H1 (cell line): ENCODE data around the gene SLC1A2. TPM values are rescaled to one million over a fixed set of nuclear protein-coding genes. Genes with fewer than 3 reads are reported as not detected.

Experiments
- CTCF ChIA-PET: fragments of 300-600 bp; sonication (Branson Sonifier 250); formaldehyde crosslinking; loops from one replicate; lab custom pipeline; 2021; ENCODE audit not compliant: partially characterized antibody; lab: Charles Lee
- POLR2A ChIA-PET: fragments of 300-600 bp; sonication (Branson Sonifier 250); formaldehyde crosslinking; loops from one replicate; lab custom pipeline; 2021; ENCODE audit warnings: inconsistent platforms; ENCODE audit not compliant: partially characterized antibody; lab: Charles Lee
- DNase-seq, 2 experiments: peaks; one replicate each; pipeline versions ENCODE4 v3.0.0 to v3.0.0-alpha.2; 2010 to 2022; ENCODE audit warnings: low spot score in 2 of 2, low read depth in 1 of 2, mixed read lengths in 1 of 2
- FAIRE-seq: peaks from 2 replicates; lab custom pipeline; 2011; peaks lifted over from hg19 to GRCh38; lab: Jason Lieb, UNC
- H2AFZ ChIP-seq: 2 replicates; pipeline ENCODE4 v1.8.1; 2012; ENCODE audit warnings: low read length, inconsistent platforms
- H2AK5ac ChIP-seq: 2 replicates; pipeline ENCODE4 v1.6.1; 2013; ENCODE audit warnings: low read depth, low read length
- H2BK120ac ChIP-seq: replicated peaks from 2 replicates; pipeline ENCODE3; 2013; ENCODE audit warnings: low read depth, low read length, inconsistent platforms
- H2BK12ac ChIP-seq: 2 replicates; pipeline ENCODE4 v1.6.1; 2013; ENCODE audit warnings: low read depth, low read length
- H2BK15ac ChIP-seq: 2 replicates; pipeline ENCODE4 v1.6.1; 2013; ENCODE audit warnings: low read length
- H2BK20ac ChIP-seq: 2 replicates; pipeline ENCODE4 v1.6.1; 2013; ENCODE audit warnings: low read length
- H2BK5ac ChIP-seq: 2 replicates; pipeline ENCODE4 v1.6.1; 2013; ENCODE audit warnings: low read depth, low read length
- H3K14ac ChIP-seq: 2 replicates; pipeline ENCODE4 v1.6.1; 2013; ENCODE audit warnings: inconsistent platforms; ENCODE audit not compliant: insufficient read length
- H3K18ac ChIP-seq: 2 replicates; pipeline ENCODE4 v1.6.1; 2013; ENCODE audit warnings: low read length; ENCODE audit errors: extremely low read depth
- H3K23ac ChIP-seq: 2 replicates; pipeline ENCODE4 v1.6.1; 2013; ENCODE audit warnings: inconsistent platforms; ENCODE audit not compliant: insufficient read length
- H3K23me2 ChIP-seq: 2 replicates; pipeline ENCODE4 v1.6.1; 2013; ENCODE audit warnings: low read depth, low read length
- H3K27ac ChIP-seq: 2 replicates; pipeline ENCODE4 v1.6.1; 2011; ENCODE audit warnings: low read depth, low read length, inconsistent platforms
- H3K27me3 ChIP-seq, 4 experiments: replicated peaks in 1 of 4; 1 replicate in 1 of 4; 2 replicates in 3 of 4; pipeline versions ENCODE4 v1.6.1 to v1.8.1; 2011 to 2013; ENCODE audit warnings: low read length in 3 of 4, mild to moderate bottlenecking in 3 of 4, inconsistent platforms in 2 of 4, mixed read lengths in 2 of 4, moderate library complexity in 1 of 4; ENCODE audit not compliant: control insufficient read depth in 3 of 4, insufficient read depth in 3 of 4; ENCODE audit errors: extremely low read depth in 1 of 4
- H3K36me3 ChIP-seq, 4 experiments: 2 replicates each; pipeline versions ENCODE4 v1.6.1 to v1.8.1; 2011 to 2013; ENCODE audit warnings: mild to moderate bottlenecking in 4 of 4, low read length in 3 of 4, moderate library complexity in 2 of 4, control low read depth in 1 of 4, inconsistent platforms in 1 of 4; ENCODE audit not compliant: insufficient read depth in 4 of 4, control insufficient read depth in 2 of 4
- H3K4ac ChIP-seq: replicated peaks from 2 replicates; pipeline ENCODE3; 2013; ENCODE audit warnings: low read length, low read depth, mixed read lengths, inconsistent platforms; ENCODE audit not compliant: insufficient read length
- H3K4me1 ChIP-seq, 4 experiments: replicated peaks in 1 of 4; 1 replicate in 1 of 4; 2 replicates in 3 of 4; pipeline versions ENCODE4 v1.6.1 to v1.8.1; 2011 to 2013; ENCODE audit warnings: low read length in 3 of 4, inconsistent platforms in 2 of 4, mixed read lengths in 1 of 4; ENCODE audit not compliant: insufficient read depth in 4 of 4, control insufficient read depth in 3 of 4
- H3K4me2 ChIP-seq, 2 experiments: 2 replicates each; pipeline versions ENCODE4 v1.6.1 to v1.8.1; 2011 to 2013; ENCODE audit warnings: low read depth in 2 of 2, low read length in 2 of 2, control low read depth in 1 of 2, inconsistent platforms in 1 of 2, mild to moderate bottlenecking in 1 of 2; ENCODE audit not compliant: insufficient read depth in 1 of 2
- H3K4me3 ChIP-seq, 4 experiments: fragments of 200-600, 300-600 bp in 1 of 4; sonication (generic), shearing (Covaris generic), sonication (Bioruptor Twin) in 1 of 4; 2 replicates each; pipeline versions ENCODE4 v1.5.1 to v1.8.1; 2011 to 2016; ENCODE audit warnings: low read length in 4 of 4, low read depth in 3 of 4, control low read depth in 2 of 4, inconsistent platforms in 2 of 4, mild to moderate bottlenecking in 2 of 4, mixed read lengths in 1 of 4, moderate library complexity in 1 of 4; ENCODE audit not compliant: insufficient read depth in 2 of 4; ENCODE audit errors: extremely low read depth in 1 of 4
- H3K56ac ChIP-seq: replicated peaks from 2 replicates; pipeline ENCODE3; 2013; ENCODE audit warnings: low read depth, mild to moderate bottlenecking, mixed read lengths, low read length, inconsistent platforms; ENCODE audit not compliant: insufficient read length
- H3K79me1 ChIP-seq: 2 replicates; pipeline ENCODE4 v1.6.1; 2013; ENCODE audit warnings: low read depth, low read length, control low read depth
- H3K79me2 ChIP-seq, 2 experiments: 2 replicates each; pipeline versions ENCODE4 v1.6.1 to v1.8.1; 2012 to 2013; ENCODE audit warnings: low read length in 2 of 2, mild to moderate bottlenecking in 2 of 2, inconsistent platforms in 1 of 2; ENCODE audit not compliant: insufficient read depth in 2 of 2, control insufficient read depth in 1 of 2
- H3K9ac ChIP-seq, 4 experiments: replicated peaks in 1 of 4; 1 replicate in 1 of 4; 2 replicates in 3 of 4; pipeline versions ENCODE4 v1.6.1 to v1.8.1; 2011 to 2013; ENCODE audit warnings: low read depth in 3 of 4, low read length in 3 of 4, control low read depth in 2 of 4, mild to moderate bottlenecking in 2 of 4, moderate library complexity in 2 of 4, inconsistent platforms in 1 of 4; ENCODE audit errors: extremely low read depth in 1 of 4
- H3K9me3 ChIP-seq, 2 experiments: 2 replicates each; pipeline versions ENCODE4 v1.6.1 to v1.8.1; 2012 to 2013; ENCODE audit warnings: mild to moderate bottlenecking in 2 of 2, moderate library complexity in 2 of 2, control low read depth in 1 of 2, inconsistent platforms in 1 of 2, low read depth in 1 of 2, low read length in 1 of 2, mixed read lengths in 1 of 2; ENCODE audit not compliant: insufficient read depth in 2 of 2
- H4K20me1 ChIP-seq, 2 experiments: replicated peaks in 1 of 2; 2 replicates each; pipeline versions ENCODE3 to v1.8.1; 2011 to 2013; ENCODE audit warnings: inconsistent platforms in 2 of 2, low read length in 2 of 2, mild to moderate bottlenecking in 1 of 2; ENCODE audit not compliant: insufficient read depth in 2 of 2, control insufficient read depth in 1 of 2
- H4K5ac ChIP-seq: 2 replicates; pipeline ENCODE4 v1.6.1; 2013; ENCODE audit warnings: low read length, low read depth, mixed read lengths, inconsistent platforms; ENCODE audit not compliant: insufficient read length
- H4K8ac ChIP-seq: 2 replicates; pipeline ENCODE4 v1.8.0; 2013; ENCODE audit warnings: mild to moderate bottlenecking, moderate library complexity, low read length, inconsistent platforms; ENCODE audit not compliant: insufficient read depth; ENCODE audit errors: extremely low read depth
- H4K91ac ChIP-seq: replicated peaks from 2 replicates; pipeline ENCODE3; 2013; ENCODE audit warnings: low read length, mixed read lengths, inconsistent platforms; ENCODE audit not compliant: insufficient read length
- CBX5 ChIP-seq: fragments of 300-800, 300-1000 bp; sonication (generic); IDR thresholded peaks from 2 replicates; pipeline ENCODE4 v1.7.1; 2016; ENCODE audit warnings: antibody characterized with exemption, low read length, low read depth
- CHD1 ChIP-seq: IDR thresholded peaks from 2 replicates; pipeline ENCODE4 v1.6.1; 2012; ENCODE audit warnings: low read depth, low read length, improper control_type of control experiment
- EZH2 ChIP-seq: fragments of 200-600 bp; sonication (generic); IDR thresholded peaks from 2 replicates; pipeline ENCODE4 v1.7.1; 2012; ENCODE audit warnings: low read depth, mild to moderate bottlenecking, moderate library complexity, low read length, inconsistent platforms; ENCODE audit not compliant: severe bottlenecking
- HDAC2 ChIP-seq, 2 experiments: fragments of 300-600 bp in 1 of 2; sonication (generic) in 1 of 2; IDR thresholded peaks; 2 replicates each; pipeline ENCODE4 v1.6.1; 2011 to 2012; ENCODE audit warnings: low read depth in 2 of 2, low read length in 2 of 2, mild to moderate bottlenecking in 2 of 2, moderate library complexity in 2 of 2, borderline replicate concordance in 1 of 2, inconsistent platforms in 1 of 2
- JUN ChIP-seq: IDR thresholded peaks from 2 replicates; pipeline ENCODE4 v1.6.1; 2011; ENCODE audit warnings: low read depth, mild to moderate bottlenecking, improper control_type of control experiment, low read length
- MAFK ChIP-seq: IDR thresholded peaks from 2 replicates; pipeline ENCODE4 v1.6.1; 2012; ENCODE audit warnings: low read depth, mild to moderate bottlenecking, improper control_type of control experiment, low read length
- TAF7 ChIP-seq: optimal IDR thresholded peaks from 2 replicates; pipeline ENCODE3; 2011; ENCODE audit warnings: low read depth, mild to moderate bottlenecking, inconsistent platforms, low read length, moderate library complexity, borderline replicate concordance
- WGBS, 2 experiments: shearing (Covaris generic) in 1 of 2; methylation state at CpG; one replicate each; pipeline versions ENCODE4 v1.1.6 to v1.1.7; 2013 to 2015; ENCODE audit warnings: low lambda C conversion rate in 2 of 2, mixed read lengths in 2 of 2, inconsistent platforms in 1 of 2, low coverage in 1 of 2, missing lambda C conversion rate in 1 of 2; ENCODE audit not compliant: insufficient replicate concordance in 2 of 2, insufficient coverage in 1 of 2, insufficient read length in 1 of 2; ENCODE audit errors: extremely low coverage in 1 of 2, missing lambda C conversion rate in 1 of 2; 5-methylcytosine and 5-hydroxymethylcytosine counted together
- polyA plus RNA-seq, 7 experiments: library from polyadenylated mRNA; depleted of rRNA in 3 of 7; stranded (reverse) in 5 of 7; unstranded in 2 of 7; fragments of >200 nt in 5 of 7; fragments of 200-250 nt in 2 of 7; gene quantifications; 1 replicate in 5 of 7; 2 replicates in 1 of 7; 4 replicates in 1 of 7; pipeline versions ENCODE4 v1.2.1 to v1.2.3, GENCODE V29; 2011 to 2013; ENCODE audit warnings: missing spikeins in 2 of 7, mixed read lengths in 2 of 7
- total RNA-seq: library from RNA; stranded (reverse); fragmentation: NEBNext Ultra II Directional; extraction: Animal tissue kit (Norgen Biotek cat#: 25700); gene quantifications from 2 replicates; pipeline ENCODE4 v1.2.1, GENCODE V29; 2021
- TF ChIP-seq, protein P1 (sequence below), 3 experiments: IDR thresholded peaks; 1 replicate in 2 of 3; 2 replicates in 1 of 3; pipeline versions ENCODE4 v1.5.1 to v1.6.1; 2011; ENCODE audit warnings: low read length in 3 of 3, mild to moderate bottlenecking in 3 of 3, inconsistent platforms in 2 of 3, low read depth in 1 of 3, moderate library complexity in 1 of 3; ENCODE audit not compliant: insufficient read depth in 1 of 3; ENCODE audit errors: control extremely low read depth in 1 of 3
- TF ChIP-seq, protein P2 (sequence below): IDR thresholded peaks from 2 replicates; pipeline ENCODE4 v1.6.1; 2012; ENCODE audit warnings: low read length, inconsistent platforms

The SLC1A2 gene
- total and polyA plus RNA-seq, 2 of the 8 experiments (the other 6 are each of a cell fraction or from before 2014, with no cell fraction given) = 0.57 to 1.2 TPM

DNA sequence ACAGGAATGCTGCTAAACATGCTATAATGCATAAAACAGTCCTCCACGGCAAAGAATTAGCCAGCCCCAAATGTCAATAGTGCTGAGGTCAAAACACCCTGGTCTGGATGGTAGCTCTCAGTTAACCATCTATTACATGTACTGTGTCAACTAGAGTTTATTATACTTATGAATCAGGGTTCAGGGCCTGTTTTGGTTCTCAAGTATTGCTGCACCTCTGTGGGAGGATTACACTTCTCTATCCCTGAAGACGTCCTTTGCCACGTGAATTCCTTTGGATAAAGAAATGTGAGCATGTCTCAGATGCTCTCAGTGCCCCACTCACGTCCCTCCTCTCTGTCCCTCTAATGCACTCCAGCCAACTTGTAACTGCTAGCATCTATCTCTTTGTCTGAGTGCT lies 53.4 kb downstream of the SLC1A2 start:
- no peak overlapping the region for H4K5ac ChIP-seq
- no peak overlapping the region for H3K23ac ChIP-seq
- no peak overlapping the region for H2AK5ac ChIP-seq
- no peaks in the 10 kb centered on the region for H4K20me1 ChIP-seq
- no peak overlapping the region for H3K4me3 ChIP-seq
- no peak overlapping the region for H2BK120ac ChIP-seq
- H3K18ac ChIP-seq = no peak overlapping the region
- no peak overlapping the region for H2BK20ac ChIP-seq
- POLR2A ChIA-PET = no interaction called here
- no peak overlapping the region for H4K91ac ChIP-seq
- H2BK12ac ChIP-seq = no peak overlapping the region
- peaks cover 0 to 2% (median 0%) of the 10 kb centered on the region in 4 experiments; a peak in 1 of 7 replicates for H3K27me3 ChIP-seq
- no peak overlapping the region for H3K56ac ChIP-seq
- no peak overlapping the region for H2BK15ac ChIP-seq
- H3K4me2 ChIP-seq = no peak overlapping the region
- no peaks in the 10 kb centered on the region for H3K23me2 ChIP-seq
- no peak overlapping the region for H3K4ac ChIP-seq
- H2AFZ ChIP-seq = no peak overlapping the region
- no peak overlapping the region for H4K8ac ChIP-seq
- no peaks in the 10 kb centered on the region for H3K79me1 ChIP-seq
- H3K14ac ChIP-seq = no peak overlapping the region
- no peaks in the 10 kb centered on the region for H3K36me3 ChIP-seq
- no peak overlapping the region for H2BK5ac ChIP-seq
- FAIRE-seq (no peak), DNase-seq (no peak)
- H3K27ac ChIP-seq = no peak overlapping the region
- H3K4me1 ChIP-seq = no peaks in the 10 kb centered on the region
- 83% methylated on average over 4 of the region's 4 CpGs; no CpG with 5 or more reads in 1 of the 2 experiments for WGBS, 2 experiments
- H3K79me2 ChIP-seq = no peaks in the 10 kb centered on the region
- H3K9ac ChIP-seq = no peak overlapping the region
- H3K9me3 ChIP-seq = no peaks in the 10 kb centered on the region
- CTCF ChIA-PET = interaction anchor here (1.1 to 1.2 kb wide), 2 partner anchors 11 to 15 kb away, joined by 3 read pairs; no protein-coding TSS in a partner anchor
- TF ChIP-seq JUN (no peak), CBX5 (no peak), CHD1 (no peak), EZH2 (no peak), MAFK (no peak), TAF7 (no peak), HDAC2 (IDR thresholded peaks at IDR 0.05; ENCODE audit: borderline replicate concordance in 1 of 2, low read depth in 2 of 2, low read length in 2 of 2) (no peak)
- TF ChIP-seq, protein P1, sequence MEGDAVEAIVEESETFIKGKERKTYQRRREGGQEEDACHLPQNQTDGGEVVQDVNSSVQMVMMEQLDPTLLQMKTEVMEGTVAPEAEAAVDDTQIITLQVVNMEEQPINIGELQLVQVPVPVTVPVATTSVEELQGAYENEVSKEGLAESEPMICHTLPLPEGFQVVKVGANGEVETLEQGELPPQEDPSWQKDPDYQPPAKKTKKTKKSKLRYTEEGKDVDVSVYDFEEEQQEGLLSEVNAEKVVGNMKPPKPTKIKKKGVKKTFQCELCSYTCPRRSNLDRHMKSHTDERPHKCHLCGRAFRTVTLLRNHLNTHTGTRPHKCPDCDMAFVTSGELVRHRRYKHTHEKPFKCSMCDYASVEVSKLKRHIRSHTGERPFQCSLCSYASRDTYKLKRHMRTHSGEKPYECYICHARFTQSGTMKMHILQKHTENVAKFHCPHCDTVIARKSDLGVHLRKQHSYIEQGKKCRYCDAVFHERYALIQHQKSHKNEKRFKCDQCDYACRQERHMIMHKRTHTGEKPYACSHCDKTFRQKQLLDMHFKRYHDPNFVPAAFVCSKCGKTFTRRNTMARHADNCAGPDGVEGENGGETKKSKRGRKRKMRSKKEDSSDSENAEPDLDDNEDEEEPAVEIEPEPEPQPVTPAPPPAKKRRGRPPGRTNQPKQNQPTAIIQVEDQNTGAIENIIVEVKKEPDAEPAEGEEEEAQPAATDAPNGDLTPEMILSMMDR (IDR thresholded peaks at IDR 0.05; ENCODE audit: control extremely low read depth in 1 of 3, insufficient read depth in 1 of 3, low read depth in 1 of 3, low read length in 3 of 3) = no peak
- TF ChIP-seq, protein P2, sequence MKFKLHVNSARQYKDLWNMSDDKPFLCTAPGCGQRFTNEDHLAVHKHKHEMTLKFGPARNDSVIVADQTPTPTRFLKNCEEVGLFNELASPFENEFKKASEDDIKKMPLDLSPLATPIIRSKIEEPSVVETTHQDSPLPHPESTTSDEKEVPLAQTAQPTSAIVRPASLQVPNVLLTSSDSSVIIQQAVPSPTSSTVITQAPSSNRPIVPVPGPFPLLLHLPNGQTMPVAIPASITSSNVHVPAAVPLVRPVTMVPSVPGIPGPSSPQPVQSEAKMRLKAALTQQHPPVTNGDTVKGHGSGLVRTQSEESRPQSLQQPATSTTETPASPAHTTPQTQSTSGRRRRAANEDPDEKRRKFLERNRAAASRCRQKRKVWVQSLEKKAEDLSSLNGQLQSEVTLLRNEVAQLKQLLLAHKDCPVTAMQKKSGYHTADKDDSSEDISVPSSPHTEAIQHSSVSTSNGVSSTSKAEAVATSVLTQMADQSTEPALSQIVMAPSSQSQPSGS = no peak
